GM18951 (cell line): ENCODE data around the gene ERMN.
"Not testable (repeated sequence)": the region's sequence is repeated elsewhere in the genome, so short reads cannot be mapped to it uniquely, and the experiment has no call there.

Experiments
- POLR2A ChIP-seq: IDR thresholded peaks from 4 replicates; pipeline ENCODE4 v1.6.1; 2011; ENCODE audit warnings: mild to moderate bottlenecking; ENCODE audit not compliant: insufficient read length, insufficient read depth; ENCODE audit errors: extremely low read depth
- in situ Hi-C: fragments of 300-500 bp; cut with MboI; formaldehyde crosslinking; loops from one replicate; pipeline ENCODE4 v1.12.0; 2022; ENCODE audit warnings: low sequenced_read_pairs, mixed read lengths, inconsistent platforms; ENCODE audit not compliant: unreplicated experiment

ERMN gene, protein sequence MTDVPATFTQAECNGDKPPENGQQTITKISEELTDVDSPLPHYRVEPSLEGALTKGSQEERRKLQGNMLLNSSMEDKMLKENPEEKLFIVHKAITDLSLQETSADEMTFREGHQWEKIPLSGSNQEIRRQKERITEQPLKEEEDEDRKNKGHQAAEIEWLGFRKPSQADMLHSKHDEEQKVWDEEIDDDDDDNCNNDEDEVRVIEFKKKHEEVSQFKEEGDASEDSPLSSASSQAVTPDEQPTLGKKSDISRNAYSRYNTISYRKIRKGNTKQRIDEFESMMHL

DNA sequence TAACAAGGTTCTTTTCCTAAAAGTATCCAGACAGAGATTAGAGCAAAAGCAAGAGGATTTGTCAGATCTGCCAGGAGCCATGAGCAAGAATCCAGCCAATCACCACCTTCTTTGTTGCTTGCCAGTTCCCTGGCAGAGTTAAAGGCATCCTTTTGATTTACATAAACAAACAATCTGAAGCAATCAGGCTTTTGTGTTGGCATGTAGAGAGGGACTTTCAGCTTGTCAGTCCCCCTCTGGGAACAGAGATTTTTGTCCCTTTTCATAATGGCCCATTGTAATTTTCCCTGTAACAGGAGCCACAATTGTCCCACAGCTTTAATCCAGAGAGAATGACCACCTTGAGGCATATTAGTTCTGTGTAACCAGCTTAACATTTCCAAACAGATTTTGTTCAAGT is at the start of gene ERMN:
TSS of gene ERMN (minus strand) at position 39 of the 400 bp plus-strand sequence. CDS start 182 bp downstream, outside the sequence.
- in situ Hi-C loops, result no loop called here

GRCh38 chr2:157375384-157375783 is 49.8 kb upstream of the ERMN start:
- in situ Hi-C loops, result no loop called here

More for the DNA sequence above, at the start of gene ERMN:
- TF ChIP-seq POLR2A, result no peak

DNA sequence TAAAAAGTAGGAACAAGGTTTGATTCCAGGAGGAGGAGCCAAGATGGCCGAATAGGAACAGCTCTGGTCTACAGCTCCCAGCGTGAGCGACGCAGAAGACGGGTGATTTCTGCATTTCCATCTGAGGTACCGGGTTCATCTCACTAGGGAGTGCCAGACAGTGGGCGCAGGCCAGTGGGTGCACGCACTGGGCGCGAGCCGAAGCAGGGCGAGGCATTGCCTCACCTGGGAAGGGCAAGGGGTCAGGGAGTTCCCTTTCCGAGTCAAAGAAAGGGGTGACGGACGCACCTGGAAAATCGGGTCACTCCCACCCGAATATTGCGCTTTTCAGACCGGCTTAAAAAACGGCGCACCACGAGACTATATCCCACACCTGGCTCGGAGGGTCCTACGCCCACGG is 42.9 kb upstream of the ERMN start:
- in situ Hi-C loops, result not testable (repeated sequence)

More at GRCh38 chr2:157375384-157375783, 49.8 kb upstream of the ERMN start:
- TF ChIP-seq POLR2A, result no peak

- in situ Hi-C loops, result no loop called here
- TF ChIP-seq POLR2A, result no peak
These were observed 42.1 kb upstream of the ERMN start for GRCh38 chr2:157367704-157368103.

GRCh38 chr2:157364257-157364974 is 38.8 kb upstream of the ERMN start:
- in situ Hi-C loops, result no loop called here
- TF ChIP-seq POLR2A, result no peak

DNA sequence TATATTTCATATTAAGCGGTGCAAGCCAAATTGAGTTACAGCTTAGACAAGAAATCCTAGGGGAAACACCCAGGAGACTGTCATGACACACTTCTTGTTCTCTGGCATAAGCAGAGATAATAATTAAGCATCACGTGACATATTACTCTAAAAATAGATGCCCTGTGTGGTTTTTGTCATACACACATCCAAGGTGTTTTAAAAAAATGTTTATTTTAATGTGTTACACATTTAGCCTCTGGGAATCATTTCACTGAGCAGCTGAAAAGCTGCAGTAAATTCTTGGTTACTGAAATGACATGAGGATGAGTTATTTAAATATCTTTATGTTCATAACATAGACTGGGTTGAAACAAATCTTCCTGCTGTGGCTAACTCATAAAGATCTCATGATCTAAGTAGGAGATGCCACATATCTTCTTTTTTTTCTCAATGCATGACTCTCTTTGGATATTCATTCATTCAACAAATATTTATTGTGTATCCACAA is 38.0 kb upstream of the ERMN start:
- no peak for TF ChIP-seq POLR2A

DNA sequence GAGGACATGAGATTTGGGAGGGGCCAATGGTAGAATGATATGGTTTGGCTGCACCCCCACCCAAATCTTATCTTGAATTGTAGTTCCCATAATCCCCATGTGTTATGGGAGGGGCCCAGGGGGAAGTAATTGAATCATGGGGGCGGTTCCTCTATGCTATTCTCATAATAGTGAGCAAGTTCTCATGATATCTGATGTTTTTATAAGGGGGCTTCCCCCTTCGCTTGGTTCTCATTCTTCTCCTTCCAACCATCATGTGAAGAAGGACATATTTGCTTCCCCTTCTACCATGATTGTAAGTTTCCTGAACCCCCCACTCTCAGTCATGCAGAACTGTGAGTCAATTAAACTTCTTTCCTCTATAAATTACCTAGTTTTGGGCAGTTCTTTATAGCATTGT is 37.0 kb upstream of the ERMN start:
- TF ChIP-seq POLR2A, result no peak
- in situ Hi-C loops, result no loop called here

More for the DNA sequence above, 38.0 kb upstream of the ERMN start:
- in situ Hi-C loops, result no loop called here

GRCh38 chr2:157361526-157361925 is 35.9 kb upstream of the ERMN start:
- no peak for TF ChIP-seq POLR2A

DNA sequence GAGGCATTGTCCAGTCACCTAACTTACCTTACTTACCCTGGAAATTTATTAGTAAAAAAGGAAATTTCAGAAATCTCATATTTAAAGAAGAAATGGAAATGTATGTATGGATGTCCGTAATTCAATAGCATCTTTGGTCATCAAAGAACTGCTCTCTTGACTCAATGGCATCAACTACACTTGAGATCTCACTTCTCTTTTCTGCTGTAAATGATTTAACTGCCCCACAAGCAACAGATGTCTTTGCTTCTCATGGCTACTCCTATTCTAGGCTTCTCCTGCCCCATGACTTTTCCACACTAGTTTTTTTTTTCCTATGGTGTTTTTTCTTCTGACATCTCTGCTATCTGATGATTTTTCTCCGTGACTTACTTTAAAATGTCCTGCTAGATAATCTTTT is 34.0 kb upstream of the ERMN start:
- in situ Hi-C loops, result no loop called here

More at GRCh38 chr2:157361526-157361925, 35.9 kb upstream of the ERMN start:
- in situ Hi-C loops, result no loop called here

DNA sequence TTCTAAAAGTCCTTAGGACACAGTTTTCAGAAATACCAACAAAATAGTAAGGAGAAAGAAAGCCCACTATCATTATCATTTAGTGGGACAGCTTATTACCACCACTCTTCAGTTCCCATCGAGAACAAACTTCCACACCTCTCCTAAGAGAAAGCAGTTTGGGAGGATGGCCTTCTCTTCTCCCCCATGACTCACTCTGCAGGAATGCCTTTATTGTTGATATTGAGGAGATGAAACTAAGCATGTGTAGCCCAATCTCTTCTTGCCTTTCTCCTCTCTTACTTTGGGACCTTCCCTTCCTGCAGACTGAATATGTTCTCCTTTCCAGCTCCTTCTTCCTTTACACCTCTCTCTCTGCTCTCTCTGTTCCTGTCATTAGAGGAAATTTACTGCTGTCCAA is 30.0 kb upstream of the ERMN start:
- TF ChIP-seq POLR2A, result no peak
- in situ Hi-C loops, result no loop called here

More for the DNA sequence above, 34.0 kb upstream of the ERMN start:
- TF ChIP-seq POLR2A, result no peak

- in situ Hi-C loops, result no loop called here
- TF ChIP-seq POLR2A, result no peak
These were observed 24.4 kb upstream of the ERMN start for GRCh38 chr2:157349949-157350515.

DNA sequence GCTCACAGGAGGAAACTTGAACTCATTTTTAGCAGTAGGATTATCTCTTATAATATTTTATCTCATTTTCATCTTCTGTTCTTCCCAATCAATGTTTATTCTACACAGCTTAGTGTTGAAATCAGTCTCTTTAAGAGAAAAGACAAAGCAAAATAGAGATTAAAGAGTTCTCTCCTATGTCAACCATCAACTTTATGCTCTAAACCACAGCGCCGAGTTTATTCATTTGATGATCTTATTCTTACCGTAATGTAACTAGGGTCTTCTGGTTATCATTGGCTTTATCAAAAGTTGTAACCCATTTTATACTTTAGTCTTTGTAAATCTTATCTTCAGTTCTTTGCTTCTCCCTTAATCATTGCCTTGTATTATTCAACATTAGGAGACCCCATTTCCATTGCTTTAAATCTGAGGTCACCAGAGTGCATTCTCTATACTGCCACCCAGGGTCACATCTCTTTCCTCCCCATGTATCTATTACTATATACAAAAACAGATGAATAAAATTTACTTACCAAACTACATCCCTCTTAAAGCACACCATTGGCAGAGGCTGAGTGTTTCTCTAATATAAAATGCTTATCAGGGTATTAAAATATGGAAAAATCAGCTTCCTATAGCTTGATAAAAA is 22.8 kb upstream of the ERMN start:
- no peak for TF ChIP-seq POLR2A
- in situ Hi-C loops, result no loop called here
